GM12878 (cell line): Measurements from ENCODE around the gene MYH10.

Source experiments
- BRCA1 ChIP-seq: IDR thresholded peaks from 2 replicates; pipeline ENCODE4 v1.6.1; 2011; ENCODE audit warnings: low read depth, low read length, improper control_type of control experiment
- CHD4 ChIP-seq: fragments of 200-600 bp; sonication (generic); IDR thresholded peaks from 2 replicates; pipeline ENCODE4 v1.6.1; 2016; ENCODE audit warnings: mild to moderate bottlenecking
- EP300 ChIP-seq, 2 experiments: fragments of 150-350 bp in 1 of 2; IDR thresholded peaks; 2 replicates each; pipeline ENCODE4 v1.6.1; 2011 to 2012; ENCODE audit warnings: low read depth in 2 of 2, low read length in 2 of 2, borderline replicate concordance in 1 of 2, improper control_type of control experiment in 1 of 2, inconsistent platforms in 1 of 2; ENCODE audit not compliant: control insufficient read depth in 1 of 2
- EZH2 ChIP-seq: IDR thresholded peaks from 2 replicates; pipeline ENCODE4 v1.6.1; 2012; ENCODE audit warnings: low read depth, mild to moderate bottlenecking, control low read depth, inconsistent platforms, low read length, borderline replicate concordance; ENCODE audit not compliant: control insufficient read depth
- POLR2AphosphoS5 ChIP-seq: IDR thresholded peaks from 2 replicates; pipeline ENCODE4 v1.6.1; 2011; ENCODE audit warnings: mild to moderate bottlenecking, low read length, inconsistent platforms
- RAD21 ChIP-seq: IDR thresholded peaks from 2 replicates; pipeline ENCODE4 v1.6.1; 2011; ENCODE audit warnings: mild to moderate bottlenecking, low read depth, low read length, moderate library complexity; ENCODE audit not compliant: insufficient read depth
- RFX5 ChIP-seq: IDR thresholded peaks from 2 replicates; pipeline ENCODE4 v1.6.1; 2011; ENCODE audit warnings: low read depth, low read length, improper control_type of control experiment
- TF ChIP-seq, protein P1 (sequence below): IDR thresholded peaks from 2 replicates; pipeline ENCODE4 v1.6.1; 2011; ENCODE audit warnings: borderline replicate concordance, low read depth, mild to moderate bottlenecking, moderate library complexity, mixed read lengths, low read length; ENCODE audit not compliant: insufficient read depth; ENCODE audit errors: extremely low read length

GRCh38 chr17:8656693-8657092, 26.2 kb upstream of the MYH10 start:
- no peak for TF ChIP-seq RFX5
- TF ChIP-seq BRCA1 = no peak
- no peak for TF ChIP-seq CHD4
- TF ChIP-seq POLR2AphosphoS5 = no peak
- TF ChIP-seq, protein P1, sequence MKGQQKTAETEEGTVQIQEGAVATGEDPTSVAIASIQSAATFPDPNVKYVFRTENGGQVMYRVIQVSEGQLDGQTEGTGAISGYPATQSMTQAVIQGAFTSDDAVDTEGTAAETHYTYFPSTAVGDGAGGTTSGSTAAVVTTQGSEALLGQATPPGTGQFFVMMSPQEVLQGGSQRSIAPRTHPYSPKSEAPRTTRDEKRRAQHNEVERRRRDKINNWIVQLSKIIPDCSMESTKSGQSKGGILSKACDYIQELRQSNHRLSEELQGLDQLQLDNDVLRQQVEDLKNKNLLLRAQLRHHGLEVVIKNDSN = no peak
- no peak for TF ChIP-seq RAD21
- no peak for TF ChIP-seq EZH2
- TF ChIP-seq EP300 (IDR thresholded peaks at IDR 0.05; ENCODE audit: borderline replicate concordance in 1 of 2, control insufficient read depth in 1 of 2, low read depth in 2 of 2, low read length in 2 of 2) = no peak
